Breast epithelium (tissue), 4 donors: ENCODE measurements around the gene SRSF5. TPM values are rescaled to one million over a fixed set of nuclear protein-coding genes. Genes with fewer than 3 reads are reported as not detected.
"Not testable (repeated sequence)": the region's sequence is repeated elsewhere in the genome, so short reads cannot be mapped to it uniquely, and the experiment has no call there.

Experiments used
- DNase-seq, 2 donors: peaks; one replicate each; pipeline ENCODE4 v3.0.0-alpha.2; 2019; ENCODE audit warnings: low spot score in 2 of 2
- H3K27ac ChIP-seq, 2 donors: fragments of 200-600 bp; sonication (generic) in 1 of 2; one replicate each; pipeline ENCODE4 v1.5.1; 2016 to 2019; ENCODE audit warnings: mild to moderate bottlenecking in 1 of 2
- H3K27me3 ChIP-seq, 2 donors: fragments of 200-600 bp; sonication (generic) in 1 of 2; one replicate each; pipeline versions ENCODE4 v1.5.1 to v1.6.0; 2017 to 2019; ENCODE audit warnings: control low read depth in 1 of 2, mild to moderate bottlenecking in 1 of 2
- H3K36me3 ChIP-seq: fragments of 200-600 bp; one replicate; pipeline ENCODE4 v1.5.1; 2019
- H3K4me1 ChIP-seq, 2 donors: fragments of 200-600 bp; sonication (generic); one replicate each; pipeline ENCODE4 v1.5.1; 2016 to 2019; ENCODE audit warnings: control low read depth in 1 of 2
- H3K4me3 ChIP-seq, 3 donors: fragments of 200-600 bp; sonication (generic); 1 replicate in 2 of 3; 2 replicates in 1 of 3; pipeline ENCODE4 v1.5.1; 2016 to 2019; ENCODE audit warnings: mild to moderate bottlenecking in 3 of 3, moderate library complexity in 2 of 3
- H3K9me3 ChIP-seq, 2 donors: fragments of 200-600 bp; sonication (generic) in 1 of 2; one replicate each; pipeline ENCODE4 v1.5.1; 2016 to 2019; ENCODE audit warnings: control low read depth in 1 of 2
- POLR2A ChIP-seq: fragments of 450-650 bp; IDR thresholded peaks from one replicate; pipeline ENCODE4 v1.6.1; 2016; ENCODE audit warnings: antibody characterized with exemption, mild to moderate bottlenecking, moderate library complexity
- POLR2AphosphoS5 ChIP-seq, 3 donors: sonication (generic); formaldehyde crosslinking; IDR thresholded peaks; one replicate each; pipeline ENCODE4 v1.6.1; 2017; ENCODE audit warnings: antibody characterized with exemption in 3 of 3
- intact Hi-C: fragments of 100-400 bp; cut with DNase I; formaldehyde crosslinking; loops from one replicate; pipeline ENCODE4 v1.15.1; 2023; ENCODE audit warnings: low total_unique reads
- total RNA-seq, 3 donors: library from RNA; depleted of rRNA; stranded (reverse); fragments of >200 nt; gene quantifications; one replicate each; pipeline ENCODE4 v1.1.0, GENCODE V29; 2016
- TF ChIP-seq, protein P1 (sequence below), 3 donors: fragments of 450-650 bp; IDR thresholded peaks; one replicate each; pipeline ENCODE4 v1.5.1; 2016 to 2017; ENCODE audit warnings: antibody characterized with exemption in 3 of 3, mild to moderate bottlenecking in 3 of 3, moderate library complexity in 3 of 3

Gene SRSF5
- total RNA-seq: 100 to 1,000 TPM; 411 to 543 (median 424) TPM

DNA sequence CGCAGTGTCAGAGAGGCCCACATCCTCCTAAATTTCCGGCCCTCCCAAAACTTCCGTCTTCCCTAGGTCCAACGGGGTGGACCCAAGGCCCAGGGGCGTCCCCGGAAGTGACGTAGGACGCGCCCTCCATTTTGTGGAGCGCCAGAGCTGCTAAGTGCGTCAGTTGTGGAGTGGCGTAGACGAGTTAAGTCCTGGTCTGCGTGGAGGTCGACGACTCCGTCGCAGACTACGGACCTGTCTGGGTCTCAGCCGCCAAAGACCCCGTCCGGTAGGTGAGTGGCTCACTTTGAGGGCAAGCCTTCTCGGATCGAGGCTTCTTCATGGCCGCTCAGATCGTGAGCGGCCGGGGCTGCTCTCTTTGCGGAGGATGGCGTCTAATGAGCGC is at the start of gene SRSF5:
SRSF5 (plus strand) TSS at position 159 of the 385 bp plus-strand sequence. CDS start 1,015 bp downstream, outside the sequence.
- Histone ChIP-seq H3K4me1 (peaks cover 5 to 15% of the 10 kb centered on the region in 2 donors), H3K9me3 (no peaks in the 10 kb centered on the region), H3K27ac (peak within 1 kb of the TSS; percentile 99 to 100), H3K36me3 (peaks cover 7% of the 10 kb centered on the region), H3K27me3 (no peaks in the 10 kb centered on the region), H3K4me3 (peak within 1 kb of the TSS; percentile 92 to 98 (median 97))
- DNase-seq: peak; percentile 97
- TF ChIP-seq POLR2A: peak; percentile 98
- peak; percentile 100 for TF ChIP-seq POLR2AphosphoS5 (IDR thresholded peaks at IDR 0.05)
- TF ChIP-seq, protein P1, sequence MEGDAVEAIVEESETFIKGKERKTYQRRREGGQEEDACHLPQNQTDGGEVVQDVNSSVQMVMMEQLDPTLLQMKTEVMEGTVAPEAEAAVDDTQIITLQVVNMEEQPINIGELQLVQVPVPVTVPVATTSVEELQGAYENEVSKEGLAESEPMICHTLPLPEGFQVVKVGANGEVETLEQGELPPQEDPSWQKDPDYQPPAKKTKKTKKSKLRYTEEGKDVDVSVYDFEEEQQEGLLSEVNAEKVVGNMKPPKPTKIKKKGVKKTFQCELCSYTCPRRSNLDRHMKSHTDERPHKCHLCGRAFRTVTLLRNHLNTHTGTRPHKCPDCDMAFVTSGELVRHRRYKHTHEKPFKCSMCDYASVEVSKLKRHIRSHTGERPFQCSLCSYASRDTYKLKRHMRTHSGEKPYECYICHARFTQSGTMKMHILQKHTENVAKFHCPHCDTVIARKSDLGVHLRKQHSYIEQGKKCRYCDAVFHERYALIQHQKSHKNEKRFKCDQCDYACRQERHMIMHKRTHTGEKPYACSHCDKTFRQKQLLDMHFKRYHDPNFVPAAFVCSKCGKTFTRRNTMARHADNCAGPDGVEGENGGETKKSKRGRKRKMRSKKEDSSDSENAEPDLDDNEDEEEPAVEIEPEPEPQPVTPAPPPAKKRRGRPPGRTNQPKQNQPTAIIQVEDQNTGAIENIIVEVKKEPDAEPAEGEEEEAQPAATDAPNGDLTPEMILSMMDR (IDR thresholded peaks at IDR 0.05): peak in 1 of 3 donors; percentile 21
- intact Hi-C loops: no loop called here

DNA sequence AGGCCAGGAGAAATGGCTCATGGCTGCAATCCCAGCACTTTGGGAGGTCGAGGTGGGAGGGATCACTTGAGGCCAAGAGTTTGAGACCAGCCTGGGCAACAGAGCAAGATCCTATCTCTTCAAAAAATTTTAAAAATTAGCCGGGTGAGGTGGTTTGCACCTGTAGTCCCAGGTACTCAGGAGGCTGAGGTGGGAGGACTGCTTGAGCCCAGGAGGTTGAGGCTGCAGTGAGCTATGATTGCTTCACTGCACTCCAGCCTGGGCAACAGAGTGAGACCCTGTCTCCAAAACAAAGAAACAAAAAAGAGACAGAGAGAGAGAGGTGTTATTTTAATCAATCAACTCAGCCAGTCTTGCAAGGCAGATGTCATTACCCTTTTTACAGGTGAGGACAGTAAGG is 48.3 kb upstream of the SRSF5 start:
- H3K9me3 ChIP-seq, intact Hi-C loops, H3K4me3 ChIP-seq, DNase-seq, H3K36me3 ChIP-seq, H3K27me3 ChIP-seq: not testable (repeated sequence)
- Histone ChIP-seq H3K4me1 (peaks cover 7 to 11% of the 10 kb centered on the region in 2 donors), H3K27ac (peak overlapping the region; percentile 77 to 91)

- H3K4me3 ChIP-seq: no peak overlapping the region
- TF ChIP-seq POLR2AphosphoS5 (IDR thresholded peaks at IDR 0.05) (peak; percentile 11 to 71 (median 36)), POLR2A (no peak)
- peak overlapping the region; percentile 77 to 88 for H3K27ac ChIP-seq
- no peaks in the 10 kb centered on the region for H3K9me3 ChIP-seq
- intact Hi-C loops: no loop called here
- peak in 1 of 2 donors; percentile 81 for DNase-seq
- no peaks in the 10 kb centered on the region for H3K27me3 ChIP-seq
- no peaks in the 10 kb centered on the region for H3K36me3 ChIP-seq
- peaks cover 7 to 11% of the 10 kb centered on the region in 2 donors for H3K4me1 ChIP-seq
These were observed 47.4 kb upstream of the SRSF5 start for GRCh38 chr14:69719501-69719951.

- Histone ChIP-seq H3K27me3 (no peaks in the 10 kb centered on the region), H3K27ac (peak overlapping the region in 1 of 2 donors; percentile 77), H3K9me3 (no peaks in the 10 kb centered on the region), H3K4me3 (no peak overlapping the region), H3K36me3 (no peaks in the 10 kb centered on the region), H3K4me1 (peaks cover 7 to 11% of the 10 kb centered on the region in 2 donors)
- no peak for DNase-seq
- intact Hi-C loops: no loop called here
- no peak for TF ChIP-seq POLR2AphosphoS5 (IDR thresholded peaks at IDR 0.05)
- no peak for TF ChIP-seq POLR2A
- TF ChIP-seq, protein P1 (IDR thresholded peaks at IDR 0.05): no peak
These were observed 46.0 kb upstream of the SRSF5 start for GRCh38 chr14:69720912-69721311.

- Histone ChIP-seq H3K27me3 (no peaks in the 10 kb centered on the region), H3K4me1 (no peaks in the 10 kb centered on the region), H3K9me3 (no peaks in the 10 kb centered on the region), H3K27ac (peak overlapping the region; percentile 57 to 70), H3K4me3 (peak overlapping the region; percentile 33 to 74 (median 49)), H3K36me3 (no peaks in the 10 kb centered on the region)
- intact Hi-C loops: loop anchor here (5.0 kb wide), 2 partner anchors 120 to 140 kb away; no protein-coding TSS in a partner anchor
- peak; percentile 56 to 80 for DNase-seq
- TF ChIP-seq POLR2A (no peak), POLR2AphosphoS5 (IDR thresholded peaks at IDR 0.05) (peak in 2 of 3 donors; percentile 27 to 65)
- TF ChIP-seq, protein P1 (IDR thresholded peaks at IDR 0.05): peak; percentile 95 to 98 (median 97)
These were observed 40.0 kb upstream of the SRSF5 start for GRCh38 chr14:69726761-69727511.

DNA sequence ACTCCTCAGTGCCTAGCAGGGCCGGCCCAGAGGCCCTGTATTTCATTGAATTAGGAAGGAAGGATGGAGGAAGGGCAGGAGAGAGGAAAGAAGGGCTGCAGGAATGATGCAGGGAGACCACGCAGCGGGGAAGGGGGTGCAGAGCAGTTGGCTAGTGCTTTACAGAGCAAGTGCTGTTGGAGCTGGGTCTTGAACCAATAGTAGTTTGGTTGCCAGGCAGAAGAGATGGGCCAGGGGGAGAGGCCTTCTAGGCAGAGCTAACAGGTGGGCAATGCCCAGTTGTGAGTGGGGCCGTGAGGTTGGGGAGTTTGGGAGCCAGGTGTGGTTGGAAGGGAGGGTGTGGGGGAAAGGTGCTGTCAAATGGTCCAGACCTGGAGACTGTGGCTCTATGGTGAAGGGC is 39.1 kb upstream of the SRSF5 start:
- TF ChIP-seq POLR2AphosphoS5 (IDR thresholded peaks at IDR 0.05): no peak
- TF ChIP-seq POLR2A: no peak
- no peaks in the 10 kb centered on the region for H3K9me3 ChIP-seq
- H3K27ac ChIP-seq: peak overlapping the region in 1 of 2 donors; percentile 23
- H3K4me3 ChIP-seq: no peak overlapping the region
- H3K4me1 ChIP-seq: no peaks in the 10 kb centered on the region
- DNase-seq: no peak
- intact Hi-C loops: loop anchor here (5.0 kb wide), 2 partner anchors 121 to 141 kb away; no protein-coding TSS in a partner anchor
- no peaks in the 10 kb centered on the region for H3K36me3 ChIP-seq
- no peaks in the 10 kb centered on the region for H3K27me3 ChIP-seq

DNA sequence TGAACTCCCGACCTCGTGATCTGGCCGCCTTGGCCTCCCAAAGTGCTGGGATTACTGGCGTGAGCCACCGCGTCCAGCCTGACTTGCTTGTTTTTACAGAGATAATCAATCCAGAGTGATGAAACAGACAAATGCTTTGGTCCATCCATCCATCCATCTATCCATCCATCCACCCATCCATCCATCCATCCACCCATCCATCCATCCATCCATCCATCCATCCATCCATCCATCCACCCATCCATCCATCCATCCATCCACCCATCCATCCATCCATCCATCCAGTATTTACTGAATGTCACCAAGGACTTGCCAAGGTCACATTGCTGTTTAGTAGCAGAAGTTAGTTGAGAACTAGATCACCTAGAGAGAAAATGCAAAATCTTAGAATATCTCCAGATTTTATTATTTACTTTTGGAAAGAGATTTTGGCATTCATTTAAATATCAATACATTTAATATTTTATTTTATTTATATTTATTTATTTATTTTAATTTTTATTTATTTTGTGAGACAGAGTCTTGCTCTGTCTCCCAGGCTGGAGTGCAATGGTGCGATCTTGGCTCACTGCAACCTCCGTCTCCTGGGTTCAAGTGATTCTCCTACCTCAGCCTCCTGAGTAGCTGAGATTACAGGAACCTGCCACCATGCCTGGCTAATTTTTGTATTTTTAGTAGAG is 34.9 kb upstream of the SRSF5 start:
- intact Hi-C loops, H3K4me1 ChIP-seq, H3K4me3 ChIP-seq, H3K36me3 ChIP-seq, DNase-seq, H3K27ac ChIP-seq, H3K9me3 ChIP-seq, H3K27me3 ChIP-seq: not testable (repeated sequence)

DNA sequence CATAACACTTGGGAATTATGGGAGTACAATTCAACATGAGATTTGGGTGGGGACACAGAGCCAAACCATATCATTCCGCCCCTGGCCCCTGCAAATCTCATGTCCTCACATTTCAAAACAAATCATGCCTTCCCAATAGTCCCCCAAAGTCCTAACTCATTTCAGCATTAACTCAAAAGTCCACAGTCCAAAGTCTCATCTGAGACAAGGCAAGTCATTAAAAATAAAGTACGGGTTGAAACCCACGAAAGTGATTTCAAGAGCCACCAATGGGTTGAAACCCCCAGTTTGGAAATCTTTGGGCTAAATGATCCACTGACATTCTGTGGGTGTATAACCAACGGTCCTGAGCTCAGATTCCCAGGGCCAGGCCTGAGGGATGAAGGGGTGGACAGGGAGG is 30.5 kb upstream of the SRSF5 start:
- H3K4me3 ChIP-seq, H3K36me3 ChIP-seq, H3K4me1 ChIP-seq, H3K9me3 ChIP-seq, intact Hi-C loops, H3K27ac ChIP-seq, DNase-seq, H3K27me3 ChIP-seq: not testable (repeated sequence)
